ENCODE measurements around the gene ZFP69B. TPM values are rescaled to one million over a fixed set of nuclear protein-coding genes. Genes with fewer than 3 reads are reported as not detected.

ZFP69B gene
- polyA plus RNA-seq, 3 donors = 0.20 to 0.67 TPM; not detected in 1

- H3K27me3 ChIP-seq (ENCODE audit: control insufficient read depth in 2 of 2, insufficient read depth in 2 of 2, low read length in 2 of 2) = no peaks in the 10 kb centered on the region
- intact Hi-C loops (cut with micrococcal nuclease) = no loop called here
- Mint-ChIP-seq H3K27ac (no peak overlapping the region), H3K9me3 (peaks cover 22 to 65% (median 60%) of the 10 kb centered on the region in 7 donors), H3K36me3 (peaks cover 10 to 13% of the 10 kb centered on the region in 2 donors), H3K4me3 (no peak overlapping the region), H3K27me3 (ENCODE audit: low read depth in 3 of 3) (peaks cover 0 to 2% (median 2%) of the 10 kb centered on the region in 3 donors), H3K4me1 (peaks cover 22% of the 10 kb centered on the region)
- H3K9ac ChIP-seq (ENCODE audit: insufficient read depth, low read length, poor library complexity, severe bottlenecking) = no peak overlapping the region
- no CpG with 5 or more reads among the region's 2 CpGs for WGBS (ENCODE audit: insufficient coverage)
- peaks cover 13% of the 10 kb centered on the region for H3K79me2 ChIP-seq (ENCODE audit: insufficient read depth, low read length)
- TF ChIP-seq CTCF (IDR thresholded peaks at IDR 0.05) = no peak
- H3K9me3 ChIP-seq (replicated peaks in 1 of 2; ENCODE audit: control insufficient read depth in 1 of 2, insufficient read depth in 1 of 2, low read length in 2 of 2) = peaks cover 29 to 52% of the 10 kb centered on the region in 2 donors
- no peaks in the 10 kb centered on the region for H4K20me1 ChIP-seq (ENCODE audit: insufficient read depth, low read length)
- H3K4me1 ChIP-seq (ENCODE audit: control insufficient read depth in 1 of 2, insufficient read depth in 2 of 2, low read length in 2 of 2) = peaks cover 8 to 12% of the 10 kb centered on the region in 2 donors
- no peak overlapping the region for H3K4me2 ChIP-seq (replicated peaks; ENCODE audit: extremely low read depth, low read length, poor library complexity, severe bottlenecking)
- H3K4me3 ChIP-seq (replicated peaks in 1 of 3; ENCODE audit: low read depth in 2 of 3, low read length in 3 of 3) = no peak overlapping the region
- H3K36me3 ChIP-seq (replicated peaks in 1 of 2; ENCODE audit: control insufficient read depth in 1 of 2, insufficient read depth in 2 of 2, low read length in 2 of 2) = peaks cover 0 to 9% of the 10 kb centered on the region in 2 donors
- H3K27ac ChIP-seq (ENCODE audit: low read depth in 1 of 2, low read length in 2 of 2) = no peak overlapping the region
- no peak overlapping the region for H2AFZ ChIP-seq (ENCODE audit: insufficient read depth, low read depth, low read length, poor library complexity, severe bottlenecking)
- no peak for DNase-seq
Observed at GRCh38 chr1:40475268-40475667, 25.0 kb downstream of the ZFP69B start.

- peaks cover 0 to 2% (median 2%) of the 10 kb centered on the region in 3 donors for H3K27me3 Mint-ChIP-seq (ENCODE audit: low read depth in 3 of 3)
- H2AFZ ChIP-seq (ENCODE audit: insufficient read depth, low read depth, low read length, poor library complexity, severe bottlenecking) = peak within 1 kb of the TSS; percentile 96
- peak within 1 kb of the TSS; percentile 80 for H3K9ac ChIP-seq (ENCODE audit: insufficient read depth, low read length, poor library complexity, severe bottlenecking)
- peaks cover 27 to 62% (median 53%) of the 10 kb centered on the region in 7 donors for H3K9me3 Mint-ChIP-seq
- peaks cover 22% of the 10 kb centered on the region for H3K4me1 Mint-ChIP-seq
- DNase-seq = peak; percentile 38 to 39 (median 38)
- H3K4me3 ChIP-seq (replicated peaks in 1 of 3; ENCODE audit: low read depth in 2 of 3, low read length in 3 of 3) = peak within 1 kb of the TSS; percentile 64 to 97 (median 91)
- no peaks in the 10 kb centered on the region for H3K27me3 ChIP-seq (ENCODE audit: control insufficient read depth in 2 of 2, insufficient read depth in 2 of 2, low read length in 2 of 2)
- H4K20me1 ChIP-seq (ENCODE audit: insufficient read depth, low read length) = no peaks in the 10 kb centered on the region
- no peak for TF ChIP-seq CTCF (IDR thresholded peaks at IDR 0.05)
- H3K9me3 ChIP-seq (replicated peaks in 1 of 2; ENCODE audit: control insufficient read depth in 1 of 2, insufficient read depth in 1 of 2, low read length in 2 of 2) = peaks cover 22 to 44% of the 10 kb centered on the region in 2 donors
- H3K27ac Mint-ChIP-seq = peak within 1 kb of the TSS; percentile 7 to 87 (median 76)
- H3K4me2 ChIP-seq (replicated peaks; ENCODE audit: extremely low read depth, low read length, poor library complexity, severe bottlenecking) = peak within 1 kb of the TSS; percentile 99
- WGBS (ENCODE audit: insufficient coverage) = under 1% methylated on average over 63 of the region's 65 CpGs
- peak within 1 kb of the TSS; percentile 29 to 84 for H3K27ac ChIP-seq (ENCODE audit: low read depth in 1 of 2, low read length in 2 of 2)
- intact Hi-C loops (cut with micrococcal nuclease) = no loop called here
- peaks cover 3 to 23% of the 10 kb centered on the region in 2 donors for H3K36me3 ChIP-seq (replicated peaks in 1 of 2; ENCODE audit: control insufficient read depth in 1 of 2, insufficient read depth in 2 of 2, low read length in 2 of 2)
- peaks cover 8 to 12% of the 10 kb centered on the region in 2 donors for H3K4me1 ChIP-seq (ENCODE audit: control insufficient read depth in 1 of 2, insufficient read depth in 2 of 2, low read length in 2 of 2)
- peaks cover 13% of the 10 kb centered on the region for H3K79me2 ChIP-seq (ENCODE audit: insufficient read depth, low read length)
- peaks cover 27 to 28% of the 10 kb centered on the region in 2 donors for H3K36me3 Mint-ChIP-seq
- H3K4me3 Mint-ChIP-seq = peak within 1 kb of the TSS; percentile 89 to 96
Observed at GRCh38 chr1:40476924-40477677, 26.8 kb downstream of the ZFP69B start, which contains the start of gene ZFP69. Gene ZFP69, plus strand, starts transcription at chr1:40477290. Its CDS starts 2,072 bp downstream, at chr1:40479362.
